PFSK-1 (cell line): ENCODE measurements around the gene EVA1A.

Experiments used
- FOXP2 ChIP-seq: optimal IDR thresholded peaks from 2 replicates; pipeline ENCODE3; 2011; ENCODE audit warnings: borderline replicate concordance, control low read depth, inconsistent platforms; ENCODE audit not compliant: insufficient read depth; ENCODE audit errors: extremely low read length, extremely low read depth
- POLR2AphosphoS5 ChIP-seq: IDR thresholded peaks from 2 replicates; pipeline ENCODE4 v1.6.1; 2012; ENCODE audit warnings: low read depth, mild to moderate bottlenecking, control low read depth, low read length, moderate library complexity
- SIN3A ChIP-seq: IDR thresholded peaks from 2 replicates; pipeline ENCODE4 v1.6.1; 2012; ENCODE audit warnings: mild to moderate bottlenecking, low read length, moderate library complexity, borderline replicate concordance; ENCODE audit not compliant: insufficient read depth
- TAF1 ChIP-seq: IDR thresholded peaks from 2 replicates; pipeline ENCODE4 v1.6.1; 2012; ENCODE audit warnings: low read length, control low read depth, borderline replicate concordance; ENCODE audit not compliant: insufficient read depth
- TF ChIP-seq, protein P1 (sequence below), 2 experiments: IDR thresholded peaks; 2 replicates each; pipeline versions ENCODE4 v1.6.1 to v1.8.0; 2011 to 2012; ENCODE audit warnings: low read depth in 2 of 2, low read length in 2 of 2, control low read depth in 1 of 2, inconsistent platforms in 1 of 2, mild to moderate bottlenecking in 1 of 2, moderate library complexity in 1 of 2; ENCODE audit not compliant: insufficient read depth in 1 of 2

Gene EVA1A

DNA sequence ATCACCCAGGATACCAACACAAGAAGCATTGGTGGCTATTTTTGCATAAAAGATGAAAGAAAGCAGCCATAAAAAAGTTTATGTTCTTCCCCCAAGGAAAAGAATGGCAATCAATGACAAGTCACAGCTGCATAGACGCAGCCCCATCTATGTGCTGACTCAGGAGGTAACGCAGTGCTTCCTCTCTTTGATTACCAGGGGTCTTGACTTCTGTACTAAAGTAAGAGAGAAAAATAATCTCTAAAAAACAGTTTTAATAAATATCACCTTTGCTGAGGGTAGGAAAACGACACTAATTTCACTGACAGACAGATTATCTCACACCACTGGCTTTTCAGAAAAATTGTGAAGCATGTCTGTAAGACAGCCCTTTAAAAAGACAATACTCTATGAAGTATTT is 33.9 kb upstream of the EVA1A start:
- TF ChIP-seq POLR2AphosphoS5 (no peak), SIN3A (no peak), TAF1 (no peak), FOXP2 (no peak)
- TF ChIP-seq, protein P1, sequence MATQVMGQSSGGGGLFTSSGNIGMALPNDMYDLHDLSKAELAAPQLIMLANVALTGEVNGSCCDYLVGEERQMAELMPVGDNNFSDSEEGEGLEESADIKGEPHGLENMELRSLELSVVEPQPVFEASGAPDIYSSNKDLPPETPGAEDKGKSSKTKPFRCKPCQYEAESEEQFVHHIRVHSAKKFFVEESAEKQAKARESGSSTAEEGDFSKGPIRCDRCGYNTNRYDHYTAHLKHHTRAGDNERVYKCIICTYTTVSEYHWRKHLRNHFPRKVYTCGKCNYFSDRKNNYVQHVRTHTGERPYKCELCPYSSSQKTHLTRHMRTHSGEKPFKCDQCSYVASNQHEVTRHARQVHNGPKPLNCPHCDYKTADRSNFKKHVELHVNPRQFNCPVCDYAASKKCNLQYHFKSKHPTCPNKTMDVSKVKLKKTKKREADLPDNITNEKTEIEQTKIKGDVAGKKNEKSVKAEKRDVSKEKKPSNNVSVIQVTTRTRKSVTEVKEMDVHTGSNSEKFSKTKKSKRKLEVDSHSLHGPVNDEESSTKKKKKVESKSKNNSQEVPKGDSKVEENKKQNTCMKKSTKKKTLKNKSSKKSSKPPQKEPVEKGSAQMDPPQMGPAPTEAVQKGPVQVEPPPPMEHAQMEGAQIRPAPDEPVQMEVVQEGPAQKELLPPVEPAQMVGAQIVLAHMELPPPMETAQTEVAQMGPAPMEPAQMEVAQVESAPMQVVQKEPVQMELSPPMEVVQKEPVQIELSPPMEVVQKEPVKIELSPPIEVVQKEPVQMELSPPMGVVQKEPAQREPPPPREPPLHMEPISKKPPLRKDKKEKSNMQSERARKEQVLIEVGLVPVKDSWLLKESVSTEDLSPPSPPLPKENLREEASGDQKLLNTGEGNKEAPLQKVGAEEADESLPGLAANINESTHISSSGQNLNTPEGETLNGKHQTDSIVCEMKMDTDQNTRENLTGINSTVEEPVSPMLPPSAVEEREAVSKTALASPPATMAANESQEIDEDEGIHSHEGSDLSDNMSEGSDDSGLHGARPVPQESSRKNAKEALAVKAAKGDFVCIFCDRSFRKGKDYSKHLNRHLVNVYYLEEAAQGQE (IDR thresholded peaks at IDR 0.05; ENCODE audit: insufficient read depth in 1 of 2, low read depth in 2 of 2, low read length in 2 of 2): no peak

DNA sequence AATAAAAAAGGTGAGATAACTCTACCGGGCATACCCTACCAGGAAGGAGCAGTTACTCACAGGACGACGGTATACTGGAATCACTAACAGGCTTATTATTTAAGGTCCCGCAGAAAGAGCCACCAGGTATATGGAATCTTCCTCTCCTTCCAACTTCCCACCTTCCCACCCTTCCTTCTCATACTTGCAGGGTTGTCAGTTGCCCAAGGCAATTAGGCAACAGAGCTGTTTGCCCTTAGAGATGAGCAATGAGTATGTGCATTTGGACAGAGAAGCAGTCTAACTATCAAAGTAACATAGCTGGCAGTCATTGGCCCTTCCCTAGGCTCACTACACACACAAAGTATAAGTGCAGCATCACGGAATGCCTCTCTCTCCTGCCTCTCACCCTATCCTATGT is 32.1 kb upstream of the EVA1A start:
- TF ChIP-seq POLR2AphosphoS5 (no peak), SIN3A (no peak), FOXP2 (no peak), TAF1 (no peak)
- TF ChIP-seq, protein P1 (IDR thresholded peaks at IDR 0.05; ENCODE audit: insufficient read depth in 1 of 2, low read depth in 2 of 2, low read length in 2 of 2): no peak

DNA sequence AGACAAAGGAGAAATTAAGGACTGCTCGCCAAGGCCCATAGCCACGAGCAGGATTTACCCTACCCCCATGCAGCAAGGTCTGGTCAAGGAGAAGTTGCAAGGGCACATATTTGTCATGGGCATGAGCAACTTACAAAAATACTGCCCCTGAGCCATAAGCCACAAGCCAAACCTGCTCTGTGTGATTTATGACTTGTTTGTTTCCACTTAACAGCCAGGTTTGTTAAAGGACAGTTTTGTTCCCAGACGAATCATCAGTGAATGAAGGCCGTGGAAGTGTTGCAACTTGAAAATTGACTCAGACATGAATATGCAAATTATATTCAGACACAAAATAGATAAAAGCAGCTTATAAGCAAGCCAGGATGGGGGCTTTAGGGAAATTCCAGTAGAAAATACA is 31.3 kb upstream of the EVA1A start:
- TF ChIP-seq POLR2AphosphoS5 (no peak), FOXP2 (no peak), SIN3A (no peak), TAF1 (no peak)
- TF ChIP-seq, protein P1 (IDR thresholded peaks at IDR 0.05; ENCODE audit: insufficient read depth in 1 of 2, low read depth in 2 of 2, low read length in 2 of 2): no peak

DNA sequence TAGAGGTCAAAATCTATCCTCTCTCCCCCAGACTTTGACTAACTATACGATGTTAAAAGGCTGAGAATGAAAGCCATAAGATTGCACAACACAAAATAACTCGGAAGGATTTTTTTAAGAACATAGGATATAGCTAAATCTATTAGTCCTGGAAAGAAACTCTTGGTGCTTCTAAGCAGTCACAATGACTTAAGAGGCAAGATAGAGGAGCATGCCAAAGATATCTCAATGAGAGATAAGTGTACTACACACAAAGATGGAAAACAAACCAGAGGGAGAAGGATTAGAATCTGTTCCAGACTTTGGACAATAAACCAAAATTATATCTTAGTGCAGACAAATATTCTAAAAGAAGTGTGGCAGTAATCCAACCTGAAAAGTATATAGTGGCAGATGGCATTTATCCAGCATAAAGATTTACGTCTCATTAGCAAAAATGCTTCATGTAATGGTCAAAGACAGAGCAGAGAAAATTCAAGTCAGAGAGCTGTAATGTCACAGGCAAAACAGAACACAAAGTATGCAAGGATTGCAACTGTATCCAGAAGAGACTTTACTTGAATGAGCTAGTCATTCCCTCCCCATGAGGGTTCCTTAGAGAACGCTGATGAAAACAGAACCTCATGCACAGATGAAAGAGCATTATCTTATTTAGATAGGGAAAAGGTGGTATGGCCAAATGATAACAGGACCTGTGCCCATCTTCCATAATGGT is 28.8 kb upstream of the EVA1A start:
- TF ChIP-seq SIN3A: no peak
- no peak for TF ChIP-seq FOXP2
- no peak for TF ChIP-seq POLR2AphosphoS5
- no peak for TF ChIP-seq TAF1
- TF ChIP-seq, protein P1 (IDR thresholded peaks at IDR 0.05; ENCODE audit: insufficient read depth in 1 of 2, low read depth in 2 of 2, low read length in 2 of 2): no peak

DNA sequence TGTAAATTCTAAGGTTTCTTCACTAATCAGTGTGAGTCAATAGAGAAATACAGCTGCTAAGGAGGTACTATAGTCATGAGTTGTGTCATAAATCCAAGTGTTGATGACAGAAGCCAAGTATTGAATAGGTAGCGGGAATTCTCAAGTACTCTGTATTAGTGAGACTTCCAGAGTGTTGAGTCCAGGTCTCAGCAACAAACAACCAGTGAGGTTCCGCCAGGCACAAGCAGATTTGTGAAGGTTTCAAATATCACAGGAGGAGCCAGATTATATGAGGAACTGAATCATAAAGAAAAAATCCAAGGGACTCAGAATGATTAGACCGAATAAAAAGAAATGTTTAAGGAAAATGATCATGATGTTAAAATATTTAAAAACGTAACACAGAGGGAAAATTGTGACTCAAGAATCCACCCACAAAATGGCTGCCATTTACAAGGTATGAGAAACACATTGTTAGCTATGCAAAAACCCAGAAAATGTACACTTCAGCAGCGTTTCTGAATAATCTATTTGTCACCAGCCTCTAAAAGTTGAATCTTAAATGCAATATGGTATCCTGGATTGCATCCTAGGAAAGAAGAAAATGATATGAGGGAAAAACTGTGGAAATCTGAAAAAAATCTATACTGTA is 27.3 kb upstream of the EVA1A start:
- TF ChIP-seq, protein P1 (IDR thresholded peaks at IDR 0.05; ENCODE audit: insufficient read depth in 1 of 2, low read depth in 2 of 2, low read length in 2 of 2): no peak
- no peak for TF ChIP-seq SIN3A
- TF ChIP-seq TAF1: no peak
- no peak for TF ChIP-seq POLR2AphosphoS5
- no peak for TF ChIP-seq FOXP2
